Type B pancreatic cell (in vitro differentiated cells): ENCODE measurements around the gene NUDT5. TPM values are rescaled to one million over a fixed set of nuclear protein-coding genes. Genes with fewer than 3 reads are reported as not detected.
"Not testable (repeated sequence)": the region's sequence is repeated elsewhere in the genome, so short reads cannot be mapped to it uniquely, and the experiment has no call there.

Experiments used
- DNase-seq: peaks from one replicate; pipeline ENCODE4 v3.0.0; 2021; ENCODE audit warnings: mixed read lengths; ENCODE audit not compliant: unreplicated experiment; ENCODE audit errors: extremely low spot score
- H3K27ac Mint-ChIP-seq: 2 replicates; pipeline ENCODE4 v1.8.0; 2021; ENCODE audit warnings: mild to moderate bottlenecking, mixed read lengths
- H3K27me3 Mint-ChIP-seq: 2 replicates; pipeline ENCODE4 v1.8.0; 2021; ENCODE audit warnings: mixed read lengths
- H3K36me3 Mint-ChIP-seq: 2 replicates; pipeline ENCODE4 v1.8.0; 2021; ENCODE audit warnings: mixed read lengths
- H3K4me1 Mint-ChIP-seq: one replicate; pipeline ENCODE4 v1.8.0; 2021; ENCODE audit warnings: mixed read lengths; ENCODE audit not compliant: unreplicated experiment
- H3K4me3 Mint-ChIP-seq: 2 replicates; pipeline ENCODE4 v1.8.0; 2021; ENCODE audit warnings: mild to moderate bottlenecking, mixed read lengths
- H3K9me3 Mint-ChIP-seq: 2 replicates; pipeline ENCODE4 v1.8.0; 2021; ENCODE audit warnings: mixed read lengths
- total RNA-seq: library from RNA; stranded (reverse); gene quantifications from 2 replicates; pipeline ENCODE4 v1.2.1, GENCODE V29; 2021; ENCODE audit warnings: low replicate concordance
- TF ChIP-seq, protein P1 (sequence below): fragments of 200-600 bp; sonication (generic); conservative IDR thresholded peaks from 2 replicates; pipeline ENCODE4 v1.5.0; 2021; ENCODE audit warnings: antibody characterized with exemption, mild to moderate bottlenecking

The NUDT5 gene
- total RNA-seq, 1 donor from 2014 or later: 67.7 TPM

DNA sequence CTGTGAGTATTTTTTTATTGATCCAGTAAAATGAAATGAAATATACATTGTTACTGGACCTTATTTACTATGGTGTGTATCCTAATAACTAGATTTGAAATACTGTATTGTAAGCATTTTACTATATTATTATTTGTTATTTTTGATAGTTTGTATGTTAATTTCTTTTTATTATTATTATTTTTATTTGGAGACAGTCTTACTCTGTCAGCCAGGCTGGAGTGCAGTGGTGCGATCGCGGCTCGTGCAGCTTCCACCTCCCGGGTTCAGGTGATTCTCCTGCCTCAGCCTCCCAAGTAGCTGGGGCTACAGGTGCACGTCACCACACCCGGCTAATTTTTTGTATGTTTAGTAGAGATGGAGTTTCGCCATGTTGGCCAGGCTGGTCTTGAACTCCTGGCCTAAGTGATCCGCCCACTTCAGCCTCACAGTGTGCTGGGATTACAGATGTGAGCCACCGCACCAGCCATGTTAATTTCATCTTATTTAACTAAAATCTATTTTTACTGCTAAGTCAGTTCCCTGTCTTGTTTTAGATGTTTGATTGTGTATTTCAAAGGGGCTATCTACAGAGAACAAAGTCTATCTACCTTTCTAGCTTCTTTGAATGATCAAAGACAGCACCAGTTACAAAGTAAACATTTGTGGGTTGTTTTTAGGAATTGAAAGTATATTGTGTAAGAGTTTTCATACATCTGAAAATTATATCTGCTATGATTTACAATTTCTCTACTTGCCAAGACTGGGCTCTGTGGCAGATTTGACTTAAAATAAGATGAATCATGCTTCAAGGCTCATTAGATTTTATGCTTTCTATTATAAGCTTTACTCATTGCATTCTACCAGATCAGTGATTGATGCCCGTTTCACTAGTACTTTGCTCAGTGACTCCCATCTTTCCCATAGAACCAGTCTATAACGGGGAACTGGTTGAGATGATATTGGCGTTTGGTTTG is 41.9 kb upstream of the NUDT5 start:
- peaks cover 28% of the 10 kb centered on the region for H3K36me3 Mint-ChIP-seq
- no peak overlapping the region for H3K4me3 Mint-ChIP-seq
- no peak overlapping the region for H3K27ac Mint-ChIP-seq
- no peaks in the 10 kb centered on the region for H3K9me3 Mint-ChIP-seq
- no peak for DNase-seq
- peaks cover 6% of the 10 kb centered on the region for H3K4me1 Mint-ChIP-seq
- TF ChIP-seq, protein P1, sequence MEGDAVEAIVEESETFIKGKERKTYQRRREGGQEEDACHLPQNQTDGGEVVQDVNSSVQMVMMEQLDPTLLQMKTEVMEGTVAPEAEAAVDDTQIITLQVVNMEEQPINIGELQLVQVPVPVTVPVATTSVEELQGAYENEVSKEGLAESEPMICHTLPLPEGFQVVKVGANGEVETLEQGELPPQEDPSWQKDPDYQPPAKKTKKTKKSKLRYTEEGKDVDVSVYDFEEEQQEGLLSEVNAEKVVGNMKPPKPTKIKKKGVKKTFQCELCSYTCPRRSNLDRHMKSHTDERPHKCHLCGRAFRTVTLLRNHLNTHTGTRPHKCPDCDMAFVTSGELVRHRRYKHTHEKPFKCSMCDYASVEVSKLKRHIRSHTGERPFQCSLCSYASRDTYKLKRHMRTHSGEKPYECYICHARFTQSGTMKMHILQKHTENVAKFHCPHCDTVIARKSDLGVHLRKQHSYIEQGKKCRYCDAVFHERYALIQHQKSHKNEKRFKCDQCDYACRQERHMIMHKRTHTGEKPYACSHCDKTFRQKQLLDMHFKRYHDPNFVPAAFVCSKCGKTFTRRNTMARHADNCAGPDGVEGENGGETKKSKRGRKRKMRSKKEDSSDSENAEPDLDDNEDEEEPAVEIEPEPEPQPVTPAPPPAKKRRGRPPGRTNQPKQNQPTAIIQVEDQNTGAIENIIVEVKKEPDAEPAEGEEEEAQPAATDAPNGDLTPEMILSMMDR: no peak
- no peaks in the 10 kb centered on the region for H3K27me3 Mint-ChIP-seq

DNA sequence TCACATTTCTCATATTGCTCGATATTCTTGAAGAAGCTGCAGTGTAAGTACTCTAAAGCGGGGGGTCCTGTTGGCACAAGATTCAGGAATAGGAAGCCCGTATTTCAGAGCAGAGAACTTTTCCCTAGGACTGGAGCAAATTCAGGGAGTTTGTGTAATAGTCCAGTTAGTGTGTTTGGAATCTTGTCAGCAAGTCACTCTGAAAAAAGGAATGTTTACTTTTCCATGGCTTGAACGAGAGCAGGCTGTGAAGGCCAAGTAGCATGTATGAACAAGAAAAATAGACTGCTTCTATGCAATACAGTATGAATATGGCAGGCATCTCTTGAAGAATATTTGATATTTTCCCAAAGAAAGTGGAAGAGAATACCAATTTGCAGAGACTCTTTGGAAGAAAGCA is 40.1 kb upstream of the NUDT5 start:
- Mint-ChIP-seq H3K9me3 (no peaks in the 10 kb centered on the region), H3K27ac (no peak overlapping the region), H3K4me1 (no peaks in the 10 kb centered on the region), H3K27me3 (no peaks in the 10 kb centered on the region), H3K36me3 (peaks cover 34% of the 10 kb centered on the region), H3K4me3 (no peak overlapping the region)
- TF ChIP-seq, protein P1: no peak
- no peak for DNase-seq

DNA sequence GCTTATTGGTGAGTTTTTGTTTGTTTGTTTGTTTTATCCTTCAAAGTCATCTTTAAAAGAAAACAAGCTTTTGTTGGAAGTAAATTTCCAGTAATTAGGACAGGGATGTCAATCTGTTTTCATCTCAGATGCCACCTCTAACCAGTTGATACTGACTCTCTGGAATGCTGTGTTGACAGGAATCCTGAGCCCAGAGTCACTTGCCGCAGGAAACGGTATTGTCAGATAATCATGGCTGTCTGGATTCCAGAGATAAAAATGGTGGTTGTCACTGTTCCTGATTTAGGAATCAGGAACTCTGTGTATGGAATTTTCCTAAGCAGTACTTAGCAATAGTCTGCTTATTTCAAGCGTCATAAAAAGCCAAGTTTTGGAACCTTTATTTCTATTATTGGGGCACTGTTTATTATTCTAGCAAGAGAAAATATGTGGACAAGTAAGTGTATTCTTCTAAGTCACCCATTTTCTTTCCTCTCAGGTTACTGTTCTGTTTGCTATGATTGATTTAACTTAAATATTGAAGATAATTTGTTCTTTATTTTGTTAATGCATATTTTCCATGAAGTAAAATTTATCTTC is 39.5 kb upstream of the NUDT5 start:
- no peak overlapping the region for H3K4me3 Mint-ChIP-seq
- H3K36me3 Mint-ChIP-seq: peaks cover 37% of the 10 kb centered on the region
- no peaks in the 10 kb centered on the region for H3K9me3 Mint-ChIP-seq
- no peaks in the 10 kb centered on the region for H3K4me1 Mint-ChIP-seq
- H3K27me3 Mint-ChIP-seq: no peaks in the 10 kb centered on the region
- TF ChIP-seq, protein P1: no peak
- DNase-seq: no peak
- no peak overlapping the region for H3K27ac Mint-ChIP-seq

DNA sequence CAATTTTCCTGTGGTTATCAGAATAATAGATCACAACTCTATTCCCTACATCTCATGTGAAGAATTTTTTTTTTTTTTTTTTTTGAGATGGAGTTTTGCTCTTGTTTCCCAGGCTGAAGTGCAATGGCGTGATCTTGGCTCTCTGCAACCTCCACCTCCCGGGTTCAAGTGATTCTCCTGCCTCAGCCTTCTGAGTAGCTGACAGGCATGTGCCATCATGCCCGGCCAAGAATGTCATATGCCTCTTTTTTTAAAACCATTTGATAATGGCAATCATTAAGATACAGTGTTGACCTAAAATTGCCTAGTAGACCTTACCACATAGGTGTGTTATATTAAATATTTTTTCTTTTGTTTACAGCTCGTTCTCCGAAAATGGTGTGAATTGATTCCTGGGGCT is 39.0 kb upstream of the NUDT5 start:
- H3K27ac Mint-ChIP-seq, DNase-seq, H3K4me3 Mint-ChIP-seq, H3K9me3 Mint-ChIP-seq, H3K27me3 Mint-ChIP-seq, H3K4me1 Mint-ChIP-seq: not testable (repeated sequence)
- H3K36me3 Mint-ChIP-seq: peaks cover 37% of the 10 kb centered on the region

DNA sequence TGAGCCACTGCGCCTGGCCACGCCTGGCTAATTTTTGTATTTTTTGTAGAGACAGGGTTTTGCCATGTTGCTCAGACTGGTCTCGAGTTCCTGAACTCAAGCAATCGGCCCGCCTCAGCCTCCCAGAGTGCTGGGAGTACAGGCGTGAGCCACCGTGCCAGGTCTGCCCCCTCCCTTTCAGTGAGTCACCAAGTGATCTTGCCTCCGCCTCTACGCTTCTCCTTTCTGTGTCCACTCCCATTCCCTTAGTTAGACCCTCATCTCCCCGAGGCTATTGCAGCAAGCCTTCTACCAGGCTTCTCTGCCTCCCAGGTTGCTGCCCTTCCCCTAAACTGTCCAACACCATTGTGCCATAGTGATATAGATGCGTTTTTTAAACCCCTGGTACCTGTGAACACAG is 33.2 kb upstream of the NUDT5 start:
- TF ChIP-seq, protein P1: no peak
- Mint-ChIP-seq H3K27ac (no peak overlapping the region), H3K27me3 (no peaks in the 10 kb centered on the region), H3K36me3 (peaks cover 37% of the 10 kb centered on the region), H3K4me3 (no peak overlapping the region), H3K4me1 (no peaks in the 10 kb centered on the region), H3K9me3 (no peaks in the 10 kb centered on the region)
- DNase-seq: no peak

DNA sequence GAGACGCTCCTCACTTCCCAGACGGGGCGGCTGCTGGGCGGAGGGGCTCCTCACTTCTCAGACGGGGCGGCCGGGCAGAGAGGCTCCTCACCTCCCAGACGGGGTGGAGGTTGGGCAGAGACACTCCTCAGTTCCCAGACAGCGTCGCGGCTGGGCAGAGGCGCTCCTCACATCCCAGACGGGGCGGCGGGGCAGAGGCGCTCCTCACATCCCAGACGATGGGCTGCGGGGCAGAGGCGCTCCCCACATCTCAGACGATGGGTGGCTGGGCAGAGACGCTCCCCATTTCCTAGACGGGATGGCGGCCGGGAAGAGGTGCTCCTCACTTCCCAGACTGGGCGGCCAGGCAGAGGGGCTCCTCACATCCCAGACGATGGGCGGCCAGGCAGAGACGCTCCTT is 30.7 kb upstream of the NUDT5 start:
- not testable (repeated sequence) for H3K27me3 Mint-ChIP-seq, H3K4me3 Mint-ChIP-seq, DNase-seq, H3K9me3 Mint-ChIP-seq, H3K27ac Mint-ChIP-seq, H3K4me1 Mint-ChIP-seq
- peaks cover 37% of the 10 kb centered on the region for H3K36me3 Mint-ChIP-seq
